K562 (cell line): ENCODE results near the gene NR1H2. TPM values are rescaled to one million over a fixed set of nuclear protein-coding genes. Genes with fewer than 3 reads are reported as not detected.

ENCODE experiments used
- ARNT ChIP-seq, 2 experiments: fragments of 450-650 bp; IDR thresholded peaks; 2 replicates each; pipeline ENCODE4 v1.6.1; 2016; ENCODE audit warnings: mild to moderate bottlenecking in 1 of 2
- CBFA2T3 ChIP-seq: fragments of 450-650 bp; IDR thresholded peaks from 2 replicates; pipeline ENCODE4 v1.6.1; 2017
- FUS ChIP-seq: fragments of 200-400 bp; formaldehyde crosslinking; optimal IDR thresholded peaks from 2 replicates; pipeline ENCODE3; 2017; ENCODE audit warnings: low read depth, low read length
- HNRNPH1 ChIP-seq: fragments of 200-400 bp; formaldehyde crosslinking; optimal IDR thresholded peaks from 2 replicates; pipeline ENCODE3; 2017; ENCODE audit warnings: low read depth, mild to moderate bottlenecking, low read length, moderate library complexity
- HOMEZ ChIP-seq: fragments of 250-450 bp; sonication (Bioruptor Pico); IDR thresholded peaks from 2 replicates; pipeline ENCODE4 v1.4.0; 2020; ENCODE audit warnings: mild to moderate bottlenecking, moderate library complexity
- MAFF ChIP-seq: IDR thresholded peaks from 2 replicates; pipeline ENCODE4 v1.6.1; 2012; ENCODE audit warnings: low read length, improper control_type of control experiment
- MNT ChIP-seq, 2 experiments: fragments of 450-650 bp; conservative IDR thresholded peaks; 2 replicates each; pipeline ENCODE4 v1.6.1; 2017; ENCODE audit warnings: mild to moderate bottlenecking in 2 of 2, moderate library complexity in 2 of 2
- NBN ChIP-seq: fragments of 450-650 bp; IDR thresholded peaks from 2 replicates; pipeline ENCODE4 v1.6.1; 2016; ENCODE audit warnings: low read depth, mild to moderate bottlenecking
- NR1H2 ChIP-seq: sonication (generic); formaldehyde crosslinking; IDR thresholded peaks from 2 replicates; pipeline ENCODE4 v1.4.0; 2020; ENCODE audit warnings: mild to moderate bottlenecking, missing genetic modification reagents
- POLR2AphosphoS2 ChIP-seq: IDR thresholded peaks from 2 replicates; pipeline ENCODE4 v1.6.1; 2012; ENCODE audit warnings: low read length, improper control_type of control experiment
- POLR2G ChIP-seq: fragments of 200-400 bp; formaldehyde crosslinking; IDR thresholded peaks from 2 replicates; pipeline ENCODE4 v1.6.1; 2017; ENCODE audit warnings: low read depth, mild to moderate bottlenecking, antibody characterized with exemption, low read length, moderate library complexity
- TCFL5 ChIP-seq: fragments of 250-450 bp; sonication (Bioruptor Pico); conservative IDR thresholded peaks from 2 replicates; pipeline ENCODE4 v1.6.1; 2021; ENCODE audit warnings: mild to moderate bottlenecking, moderate library complexity, matching md5 sums
- ZBTB2 ChIP-seq: fragments of 450-650 bp; IDR thresholded peaks from 2 replicates; pipeline ENCODE4 v1.6.1; 2016; ENCODE audit warnings: antibody characterized with exemption
- ZBTB26 ChIP-seq: fragments of 450-650 bp; formaldehyde crosslinking; IDR thresholded peaks from 2 replicates; pipeline ENCODE4 v1.4.0; 2022; ENCODE audit warnings: missing genetic modification characterization
- ZBTB5 ChIP-seq: fragments of 450-650 bp; IDR thresholded peaks from 2 replicates; pipeline ENCODE4 v1.6.1; 2017; ENCODE audit warnings: antibody characterized with exemption
- ZBTB8A ChIP-seq: fragments of 450-650 bp; IDR thresholded peaks from 2 replicates; pipeline ENCODE4 v1.6.1; 2018; ENCODE audit warnings: mild to moderate bottlenecking, moderate library complexity; ENCODE audit not compliant: partially characterized antibody
- ZC3H4 ChIP-seq: sonication (generic); formaldehyde crosslinking; IDR thresholded peaks from 2 replicates; pipeline ENCODE4 v1.9.0; 2021; ENCODE audit warnings: missing genetic modification reagents, borderline replicate concordance
- ZC3H8 ChIP-seq: fragments of 450-650 bp; IDR thresholded peaks from 2 replicates; pipeline ENCODE4 v1.6.1; 2017
- ZNF146 ChIP-seq: IDR thresholded peaks from one replicate; pipeline ENCODE4 v1.6.1; 2018; ENCODE audit warnings: missing compliant biosample characterization; ENCODE audit not compliant: unreplicated experiment
- ZNF316 ChIP-seq: fragments of 450-650 bp; IDR thresholded peaks from 2 replicates; pipeline ENCODE4 v1.6.1; 2016
- ZNF79 ChIP-seq: fragments of 250-450 bp; sonication (Bioruptor Pico); IDR thresholded peaks from 2 replicates; pipeline ENCODE4 v1.4.0; 2020; ENCODE audit warnings: low read depth, mild to moderate bottlenecking, moderate library complexity
- ZNF830 ChIP-seq: fragments of 250-450 bp; sonication (Bioruptor Pico); IDR thresholded peaks from 2 replicates; pipeline ENCODE4 v1.5.0; 2021; ENCODE audit warnings: mild to moderate bottlenecking
- polyA plus RNA-seq, 8 experiments: library from polyadenylated mRNA; depleted of rRNA in 4 of 8; stranded (reverse) in 5 of 8; unstranded in 3 of 8; fragments of >200 nt; fragmentation: Nextera tagmentation in 2 of 8; fragmentation: Illumina TruSeq in 1 of 8; extraction: Ambion mirVana in 2 of 8; extraction: Trizol in 1 of 8; gene quantifications; 2 replicates each; pipeline versions ENCODE4 v1.2.1 to v1.2.3, GENCODE V29; 2011 to 2014; ENCODE audit warnings: inconsistent platforms in 1 of 8, missing spikeins in 1 of 8
- total RNA-seq, 7 experiments: library from RNA; depleted of rRNA in 6 of 7; stranded (reverse); fragments of >200 nt in 6 of 7; fragmentation: Illumina TruSeq in 2 of 7; extraction: Trizol in 2 of 7; gene quantifications; 2 replicates each; pipeline versions ENCODE4 v1.2.1 to v1.2.3, GENCODE V29; 2011 to 2021; ENCODE audit warnings: low replicate concordance in 1 of 7

NR1H2 gene
- total and polyA plus RNA-seq, 9 of the 15 experiments (the other 6 are each of a cell fraction or from before 2014, with no cell fraction given) = 0.11 to 73.8 (median 24.0) TPM

- TF ChIP-seq ZBTB2 (peak; percentile 56; the same call in 1 of the 2 replicates), POLR2AphosphoS2 (no peak), ZBTB8A (no peak), ZNF316 (peak; percentile 45), NR1H2 (no peak), POLR2G (peak; percentile 18; the same call in 1 of the 2 replicates), ZBTB5 (no peak), MAFF (no peak), NBN (0 out of 2 replicates have a peak, but pooled peaks have one; percentile 17), CBFA2T3 (peak; percentile 21; the same call in 1 of the 2 replicates), ZNF79 (CRISPR knock-in tag) (no peak), ZBTB26 (CRISPR knock-in tag) (no peak), ZC3H4 (CRISPR knock-in tag) (no peak), TCFL5 (CRISPR knock-in tag) (no peak), MNT (conservative IDR thresholded peaks at IDR 0.05) (peak in 1 of 2 experiments; percentile 23; a peak in 3 of 4 replicates), HOMEZ (CRISPR knock-in tag) (no peak), ZNF830 (CRISPR knock-in tag) (no peak), ZC3H8 (0 out of 2 replicates have a peak, but pooled peaks have one; percentile 31), FUS (no peak), ZNF146 (no peak), HNRNPH1 (no peak), ARNT (IDR thresholded peaks at IDR 0.05) (no peak)
Measured at GRCh38 chr19:50384685-50385535, 8.7 kb downstream of the NR1H2 start (continued).
